ENCODE results near the gene HDAC9.

DNA sequence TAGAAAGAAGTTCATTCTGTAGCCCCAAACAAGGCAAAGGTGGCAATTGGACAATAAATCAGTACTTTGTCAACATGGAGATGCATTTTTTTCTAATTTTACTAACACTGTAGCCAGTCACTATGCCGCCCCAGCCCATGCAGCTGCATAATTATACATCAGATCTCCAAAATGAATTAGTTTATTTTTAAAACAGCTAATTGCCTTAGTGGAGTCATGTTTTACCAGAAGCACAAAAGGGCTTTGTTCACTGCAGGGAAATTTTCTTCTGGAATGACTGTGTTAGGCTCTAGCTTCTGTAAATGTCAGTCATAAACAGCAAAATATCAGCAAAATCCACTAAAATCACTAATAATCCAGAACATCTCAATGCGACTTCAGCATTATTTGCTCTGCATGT lies 20.1 kb upstream of the HDAC9 start:
- TF ChIP-seq, protein P1, sequence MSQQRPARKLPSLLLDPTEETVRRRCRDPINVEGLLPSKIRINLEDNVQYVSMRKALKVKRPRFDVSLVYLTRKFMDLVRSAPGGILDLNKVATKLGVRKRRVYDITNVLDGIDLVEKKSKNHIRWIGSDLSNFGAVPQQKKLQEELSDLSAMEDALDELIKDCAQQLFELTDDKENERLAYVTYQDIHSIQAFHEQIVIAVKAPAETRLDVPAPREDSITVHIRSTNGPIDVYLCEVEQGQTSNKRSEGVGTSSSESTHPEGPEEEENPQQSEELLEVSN (IDR thresholded peaks at IDR 0.05; ENCODE audit: borderline replicate concordance, low read depth): no peak
- TF ChIP-seq, protein P2, sequence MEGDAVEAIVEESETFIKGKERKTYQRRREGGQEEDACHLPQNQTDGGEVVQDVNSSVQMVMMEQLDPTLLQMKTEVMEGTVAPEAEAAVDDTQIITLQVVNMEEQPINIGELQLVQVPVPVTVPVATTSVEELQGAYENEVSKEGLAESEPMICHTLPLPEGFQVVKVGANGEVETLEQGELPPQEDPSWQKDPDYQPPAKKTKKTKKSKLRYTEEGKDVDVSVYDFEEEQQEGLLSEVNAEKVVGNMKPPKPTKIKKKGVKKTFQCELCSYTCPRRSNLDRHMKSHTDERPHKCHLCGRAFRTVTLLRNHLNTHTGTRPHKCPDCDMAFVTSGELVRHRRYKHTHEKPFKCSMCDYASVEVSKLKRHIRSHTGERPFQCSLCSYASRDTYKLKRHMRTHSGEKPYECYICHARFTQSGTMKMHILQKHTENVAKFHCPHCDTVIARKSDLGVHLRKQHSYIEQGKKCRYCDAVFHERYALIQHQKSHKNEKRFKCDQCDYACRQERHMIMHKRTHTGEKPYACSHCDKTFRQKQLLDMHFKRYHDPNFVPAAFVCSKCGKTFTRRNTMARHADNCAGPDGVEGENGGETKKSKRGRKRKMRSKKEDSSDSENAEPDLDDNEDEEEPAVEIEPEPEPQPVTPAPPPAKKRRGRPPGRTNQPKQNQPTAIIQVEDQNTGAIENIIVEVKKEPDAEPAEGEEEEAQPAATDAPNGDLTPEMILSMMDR (IDR thresholded peaks at IDR 0.05): no peak
- no peak for TF ChIP-seq CEBPB (IDR thresholded peaks at IDR 0.05)
